ENCODE measurements around the gene BLMH.

BLMH gene

GRCh38 chr17:30275911-30276310, 15.8 kb downstream of the BLMH start:
- no peak for DNase-seq (ENCODE audit: low read depth)
- no peak overlapping the region for H3K4me3 ChIP-seq (replicated peaks; ENCODE audit: low read depth, low read length)
- no peak for TF ChIP-seq CTCF (IDR thresholded peaks at IDR 0.05; ENCODE audit: low read length, missing control alignments)

GRCh38 chr17:30274887-30275286, 16.9 kb downstream of the BLMH start:
- TF ChIP-seq CTCF (IDR thresholded peaks at IDR 0.05; ENCODE audit: low read length, missing control alignments), result no peak
- DNase-seq (ENCODE audit: low read depth), result no peak
- no peak overlapping the region for H3K4me3 ChIP-seq (replicated peaks; ENCODE audit: low read depth, low read length)

GRCh38 chr17:30273373-30273772, 18.4 kb downstream of the BLMH start:
- peak; percentile 20 for DNase-seq (ENCODE audit: low read depth)
- TF ChIP-seq CTCF (IDR thresholded peaks at IDR 0.05; ENCODE audit: low read length, missing control alignments), result no peak
- H3K4me3 ChIP-seq (replicated peaks; ENCODE audit: low read depth, low read length), result no peak overlapping the region

- no peak overlapping the region for H3K4me3 ChIP-seq (replicated peaks; ENCODE audit: low read depth, low read length)
- peak; percentile 23 for DNase-seq (ENCODE audit: low read depth)
- no peak for TF ChIP-seq CTCF (IDR thresholded peaks at IDR 0.05; ENCODE audit: low read length, missing control alignments)
Measured at GRCh38 chr17:30271102-30271501, 20.6 kb downstream of the BLMH start.

- no peak for TF ChIP-seq CTCF (IDR thresholded peaks at IDR 0.05; ENCODE audit: low read length, missing control alignments)
- DNase-seq (ENCODE audit: low read depth), result peak; percentile 59
- H3K4me3 ChIP-seq (replicated peaks; ENCODE audit: low read depth, low read length), result no peak overlapping the region
Measured at GRCh38 chr17:30267625-30268024, 24.1 kb downstream of the BLMH start.

GRCh38 chr17:30263552-30264333, 28.0 kb downstream of the BLMH start:
- DNase-seq (ENCODE audit: low read depth), result peak; percentile 91
- H3K4me3 ChIP-seq (replicated peaks; ENCODE audit: low read depth, low read length), result no peak overlapping the region
- TF ChIP-seq CTCF (IDR thresholded peaks at IDR 0.05; ENCODE audit: low read length, missing control alignments), result no peak
